Activated CD4-positive, alpha-beta T cell treated with anti-CD3 and anti-CD28 coated beads, Interleukin-2, Interleukin-6, amounts not matched to agents 100 ng/mL and 50 ng/mL, durations not matched to agents 16 hours and 8 hours (primary cell): ENCODE measurements around the gene F8A1.
"Not testable (repeated sequence)": the region's sequence is repeated elsewhere in the genome, so short reads cannot be mapped to it uniquely, and the experiment has no call there.

Source experiments
- DNase-seq: peaks from one replicate; pipeline ENCODE4 v3.0.0-alpha.2; 2020

Gene F8A1

DNA sequence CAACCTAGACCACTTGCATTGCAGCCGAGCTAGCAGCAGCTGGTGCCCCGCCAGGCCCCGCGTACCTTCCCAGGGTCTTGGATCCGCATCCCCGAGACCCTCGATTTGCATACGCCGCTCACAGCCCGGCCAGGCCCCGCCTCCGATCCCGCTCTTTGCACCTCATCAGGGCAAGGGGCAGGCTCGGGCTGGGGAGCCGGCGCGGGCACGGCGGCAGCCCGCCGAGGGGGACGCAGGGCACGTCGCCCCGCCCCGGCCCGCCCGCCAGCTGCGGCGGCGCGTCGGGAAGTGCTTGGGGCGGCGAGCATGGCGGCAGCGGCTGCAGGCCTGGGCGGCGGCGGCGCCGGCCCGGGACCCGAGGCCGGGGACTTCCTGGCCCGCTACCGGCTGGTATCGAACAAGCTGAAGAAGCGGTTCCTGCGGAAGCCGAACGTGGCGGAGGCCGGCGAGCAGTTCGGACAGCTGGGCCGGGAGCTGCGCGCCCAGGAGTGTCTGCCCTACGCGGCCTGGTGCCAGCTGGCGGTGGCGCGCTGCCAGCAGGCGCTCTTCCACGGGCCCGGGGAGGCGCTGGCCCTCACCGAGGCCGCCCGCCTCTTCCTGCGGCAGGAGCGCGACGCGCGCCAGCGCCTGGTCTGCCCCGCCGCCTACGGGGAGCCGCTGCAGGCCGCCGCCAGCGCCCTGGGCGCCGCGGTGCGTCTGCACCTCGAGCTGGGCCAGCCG, at the start of gene F8A1:
TSS of gene F8A1 (plus strand) at position 287 of the 720 bp plus-strand sequence. CDS start at position 307, 20 bp downstream.
- peak; percentile 55 for DNase-seq

GRCh38 chrX:154840856-154841255, 45.3 kb upstream of the F8A1 start:
- peak; percentile 41 for DNase-seq

DNA sequence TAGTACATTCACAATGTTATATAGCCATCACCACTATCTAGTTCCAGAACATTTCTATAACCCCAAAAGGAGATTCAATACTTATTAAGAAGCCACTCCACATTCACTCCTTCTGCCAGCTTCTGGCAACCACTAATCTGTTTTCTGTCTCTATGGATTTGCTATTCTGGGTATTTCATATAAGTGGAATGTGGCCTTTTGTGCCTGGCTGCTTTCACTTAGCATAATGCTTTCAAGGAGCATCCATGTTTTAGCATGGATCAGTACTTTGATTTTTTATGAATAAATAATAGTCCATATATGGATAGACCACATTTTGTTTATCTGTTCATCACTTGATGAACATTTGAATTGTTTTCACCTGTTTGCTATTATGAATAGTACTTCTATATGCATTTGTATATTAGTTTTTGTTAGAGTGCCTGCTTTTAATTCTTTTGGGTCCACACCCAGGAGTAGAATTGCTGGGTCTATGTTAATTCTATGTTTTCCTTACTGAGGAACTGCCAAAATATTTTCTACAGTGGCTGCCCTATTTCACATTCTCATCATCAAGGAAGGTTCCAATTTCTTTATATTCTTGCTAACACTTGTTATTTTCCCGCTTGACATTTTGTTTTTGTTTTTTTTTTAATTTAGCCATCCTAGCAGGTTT, 35.1 kb upstream of the F8A1 start:
- DNase-seq = no peak

GRCh38 chrX:154855256-154855655, 30.9 kb upstream of the F8A1 start:
- DNase-seq = no peak

DNA sequence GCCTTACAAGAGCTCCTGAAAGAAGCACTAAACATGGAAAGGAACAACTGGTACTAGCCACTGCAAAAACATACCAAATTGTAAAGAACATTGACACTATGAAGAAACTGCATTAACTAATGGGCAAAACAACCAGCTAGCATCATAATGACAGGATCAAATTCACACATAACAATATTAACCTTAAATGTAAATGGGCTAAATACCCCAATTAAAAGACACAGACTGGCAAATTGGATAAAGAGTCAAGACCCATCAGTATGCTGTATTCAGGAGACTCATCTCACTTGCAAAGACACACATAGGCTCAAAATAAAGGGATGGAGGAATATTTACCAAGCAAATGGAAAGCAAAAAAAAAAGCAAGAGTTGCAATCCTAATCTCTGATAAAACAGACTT, 17.6 kb upstream of the F8A1 start:
- not testable (repeated sequence) for DNase-seq

GRCh38 chrX:154873329-154873728, 12.8 kb upstream of the F8A1 start:
- no peak for DNase-seq

DNA sequence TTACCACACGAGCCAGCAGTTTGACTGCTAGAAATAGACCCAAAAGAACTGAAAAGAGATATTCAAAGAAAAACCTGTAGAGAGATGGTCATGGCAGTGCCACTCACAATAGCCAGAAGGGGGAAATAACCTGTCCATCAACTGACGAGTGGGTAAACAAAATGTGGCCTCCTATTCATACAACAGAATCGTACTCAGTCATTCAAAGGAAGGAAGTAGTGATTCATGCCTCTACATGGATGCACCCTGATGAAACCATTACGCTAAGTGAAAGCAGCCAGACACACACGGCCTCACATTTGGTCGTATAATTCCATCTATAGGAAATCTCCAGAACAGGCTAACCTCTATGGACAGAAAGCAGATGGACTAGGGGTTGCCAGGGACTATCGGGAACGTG, 2.1 kb upstream of the F8A1 start:
- DNase-seq = not testable (repeated sequence)

DNA sequence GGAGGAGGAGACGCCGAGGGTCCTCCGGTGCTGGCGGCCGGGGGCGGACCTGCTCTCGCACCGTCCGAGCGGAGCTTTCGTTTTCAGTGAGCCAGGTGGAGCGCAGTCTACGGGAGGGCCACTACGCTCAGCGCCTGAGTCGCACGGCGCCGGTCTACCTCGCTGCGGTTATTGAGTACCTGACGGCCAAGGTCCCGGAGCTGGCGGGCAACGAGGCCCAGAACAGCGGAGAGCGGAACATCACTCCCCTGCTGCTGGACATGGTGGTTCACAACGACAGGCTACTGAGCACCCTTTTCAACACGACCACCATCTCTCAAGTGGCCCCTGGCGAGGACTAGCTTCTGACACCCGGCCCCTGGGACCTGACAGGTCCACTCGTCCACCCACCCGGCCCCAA, 1.1 kb upstream of the F8A1 start:
- not testable (repeated sequence) for DNase-seq

- not testable (repeated sequence) for DNase-seq
Measured at GRCh38 chrX:154885549-154885948, 606 bp upstream of the F8A1 start.

- not testable (repeated sequence) for DNase-seq
Measured at GRCh38 chrX:154886789-154887221, 650 bp downstream of the F8A1 start.

DNA sequence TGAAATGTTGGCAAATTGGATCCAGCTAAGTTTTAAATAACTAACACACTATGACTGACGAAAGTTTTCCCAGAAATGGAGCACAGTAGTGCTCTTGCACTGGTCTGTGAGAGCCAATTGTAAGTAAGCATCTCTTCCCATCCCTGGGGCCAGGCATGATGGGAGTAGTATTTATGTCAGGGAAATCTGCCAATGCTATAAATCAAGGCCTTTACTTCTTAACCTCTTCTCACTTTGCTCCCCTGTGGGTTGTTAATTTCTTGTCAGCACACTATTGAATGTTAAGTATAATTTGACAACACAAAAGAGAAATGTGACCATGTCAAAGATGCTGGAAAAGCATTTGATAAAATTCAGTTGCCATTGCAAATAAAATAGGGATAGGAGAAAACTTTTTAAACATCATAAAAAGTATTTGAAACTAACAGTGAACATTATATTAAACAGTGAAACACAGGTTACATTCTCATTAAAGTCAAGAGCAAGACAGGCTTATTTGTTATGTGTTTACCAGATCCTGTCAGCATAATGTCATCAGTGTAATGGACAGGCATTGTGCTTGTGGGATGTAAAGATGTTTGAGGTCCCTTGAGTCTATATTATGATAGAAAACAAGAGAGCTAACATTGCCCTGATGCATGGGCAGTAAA, 5.0 kb downstream of the F8A1 start:
- no peak for DNase-seq

- DNase-seq = no peak
Measured at GRCh38 chrX:154892296-154892695, 6.1 kb downstream of the F8A1 start.

GRCh38 chrX:154900323-154900722, 14.2 kb downstream of the F8A1 start:
- DNase-seq = no peak

DNA sequence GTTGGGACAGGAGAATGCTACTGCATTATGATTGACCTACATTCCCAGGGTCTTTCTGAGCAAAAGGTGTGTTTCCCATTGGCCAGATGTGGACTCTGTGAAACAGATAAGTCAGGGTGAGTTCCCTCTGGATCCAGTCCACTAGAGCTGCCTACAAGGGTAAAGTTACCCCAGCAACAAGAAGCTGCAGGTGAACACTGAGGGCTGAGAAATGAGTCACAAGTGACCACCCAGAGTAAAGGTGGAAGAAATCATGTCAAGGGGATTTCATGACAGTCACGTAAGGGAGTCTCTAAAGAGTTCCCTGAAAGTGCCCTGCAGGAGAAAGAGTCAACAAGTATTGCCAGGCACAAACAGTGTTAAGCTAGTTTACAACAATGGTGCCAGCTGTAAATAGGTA, 16.3 kb downstream of the F8A1 start:
- DNase-seq = no peak

- DNase-seq = no peak
Measured at GRCh38 chrX:154908821-154909220, 22.7 kb downstream of the F8A1 start.

GRCh38 chrX:154910048-154910447, 23.9 kb downstream of the F8A1 start:
- DNase-seq = not testable (repeated sequence)

DNA sequence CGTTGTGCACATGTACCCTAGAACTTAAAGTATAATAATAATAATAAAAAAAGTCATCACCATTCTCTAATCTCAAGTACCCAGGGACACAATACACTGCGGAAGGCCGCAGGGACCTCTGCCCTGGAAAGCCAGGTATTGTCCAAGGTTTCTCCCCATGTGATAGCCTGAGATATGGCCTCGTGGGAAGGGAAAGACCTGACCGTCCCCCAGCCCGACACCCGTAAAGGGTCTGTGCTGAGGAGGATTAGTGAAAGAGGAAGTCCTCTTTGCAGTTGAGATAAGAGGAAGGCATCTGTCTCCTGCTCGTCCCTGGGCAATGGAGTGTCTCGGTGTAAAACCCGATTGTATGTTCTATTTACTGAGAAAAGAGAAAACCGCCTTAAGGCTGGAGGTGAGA, 24.4 kb downstream of the F8A1 start:
- not testable (repeated sequence) for DNase-seq

DNA sequence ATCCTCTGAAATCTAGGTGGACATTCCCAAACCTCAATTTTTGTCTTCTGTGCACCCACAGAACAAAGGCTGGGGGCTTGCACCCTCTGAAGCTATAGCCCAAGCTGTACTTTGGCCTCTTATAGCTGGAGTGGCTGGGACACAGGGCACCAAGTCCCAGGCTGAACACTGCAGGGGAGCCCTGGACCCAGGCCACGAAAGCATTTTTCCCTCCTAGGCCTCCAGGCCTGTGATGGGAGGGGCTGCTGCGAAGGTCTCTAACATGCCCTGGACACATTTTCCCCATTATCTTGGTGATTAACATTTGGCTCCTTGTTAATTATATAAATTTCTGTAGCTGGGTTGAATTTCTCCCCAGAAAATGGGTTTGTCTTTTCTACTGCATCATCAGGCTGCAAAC, 27.9 kb downstream of the F8A1 start:
- DNase-seq = no peak

DNA sequence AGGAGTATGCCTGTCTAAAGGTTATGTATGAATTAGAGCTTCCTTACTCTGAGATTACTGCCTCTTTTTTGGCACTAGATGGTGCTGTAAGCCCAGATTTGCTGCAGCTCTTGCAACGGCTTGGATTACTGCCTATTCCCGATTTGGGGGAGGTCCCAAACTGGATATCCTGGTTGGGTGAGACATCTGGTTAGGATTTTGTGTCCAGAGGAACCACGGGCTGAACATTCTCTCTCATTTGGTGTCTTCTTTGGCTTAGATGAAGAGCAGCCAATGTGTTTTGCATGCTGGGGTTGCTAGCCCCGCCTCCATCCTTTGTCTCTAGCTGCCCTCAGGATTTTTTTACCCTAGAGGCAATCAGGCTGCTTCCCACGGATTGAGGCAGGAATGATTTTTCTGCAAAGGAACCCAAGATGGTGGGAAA, 31.9 kb downstream of the F8A1 start:
- peak; percentile 29 for DNase-seq

DNA sequence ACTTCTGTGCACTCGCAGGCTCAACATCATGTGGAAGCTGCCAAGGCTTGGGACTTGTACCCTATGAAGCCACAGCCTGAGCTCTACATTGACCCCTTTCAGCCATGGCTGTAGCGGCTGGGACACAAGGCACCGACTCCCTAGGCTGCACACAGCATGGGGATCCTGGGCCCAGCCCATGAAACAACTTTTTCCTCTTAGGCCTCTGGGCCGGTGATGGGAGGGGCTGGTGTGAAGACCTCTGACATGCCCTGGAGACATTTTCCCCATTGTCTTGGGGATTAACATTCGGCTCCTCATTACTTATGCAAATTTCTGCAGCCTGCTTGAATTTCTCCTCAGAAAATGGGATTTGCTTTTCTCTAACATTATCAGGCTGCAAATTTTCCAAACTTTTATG, 38.6 kb downstream of the F8A1 start:
- not testable (repeated sequence) for DNase-seq
